AG08395 (cell line): Measurements from ENCODE around the gene CFAP45.

Source experiments
- DNase-seq: peaks from one replicate; pipeline ENCODE4 v3.0.0; 2012; ENCODE audit warnings: mixed read lengths, low spot score

CFAP45 gene

DNA sequence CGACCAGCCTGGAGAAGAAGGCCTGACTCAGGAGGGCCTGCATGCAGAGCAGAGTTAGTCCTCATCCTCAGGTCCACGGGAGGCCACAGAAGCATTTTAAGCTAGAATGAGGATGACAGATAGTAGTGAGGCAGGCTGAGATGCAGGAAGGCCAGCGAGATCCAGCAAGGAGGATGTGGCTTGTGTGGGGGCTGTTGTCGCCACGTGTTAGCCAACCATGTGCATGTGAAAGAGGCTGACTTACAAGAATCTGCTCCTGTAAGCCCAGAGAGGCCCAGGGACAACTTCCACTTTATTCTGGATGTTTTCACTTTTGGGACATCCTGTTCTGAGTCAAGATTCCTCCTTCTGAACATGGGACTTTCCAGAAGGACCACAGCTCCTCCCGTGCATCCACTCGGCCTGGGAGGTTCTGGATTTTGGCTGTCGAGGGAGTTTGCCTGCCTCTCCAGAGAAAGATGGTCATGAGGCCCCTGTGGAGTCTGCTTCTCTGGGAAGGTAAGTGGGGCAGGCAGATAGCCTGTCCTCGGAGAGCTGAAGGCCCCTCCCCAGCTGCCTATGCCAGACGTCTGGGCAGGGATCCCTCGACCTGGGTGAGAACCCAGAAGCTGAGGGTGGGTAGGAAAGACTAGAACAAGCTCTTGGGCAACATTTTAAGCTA is 73.4 kb downstream of the CFAP45 start, which contains the start of gene SLAMF8:
TSS of gene SLAMF8 (plus strand) at position 433 of the 661 bp plus-strand sequence. CDS start at position 459, 26 bp downstream.
- no peak for DNase-seq

DNA sequence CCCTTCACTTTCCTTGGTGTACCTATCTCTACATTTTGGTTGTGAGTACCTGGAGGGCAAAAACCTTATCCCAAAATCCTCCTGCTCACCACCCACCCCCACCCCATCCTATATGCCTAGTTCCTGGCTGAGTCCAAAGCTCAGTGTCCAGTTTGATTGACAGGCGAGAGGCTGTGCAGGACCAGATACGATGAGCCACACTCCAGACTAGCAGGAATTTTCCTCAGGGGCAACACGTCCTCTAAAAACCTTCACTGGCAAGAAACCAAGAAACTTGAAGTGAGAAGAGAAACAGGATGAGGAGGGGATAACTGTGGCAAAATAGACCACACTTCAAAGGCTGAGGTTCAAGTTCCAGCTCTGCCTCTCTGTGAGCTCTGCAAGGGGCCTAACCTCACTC is 74.4 kb downstream of the CFAP45 start:
- no peak for DNase-seq

DNA sequence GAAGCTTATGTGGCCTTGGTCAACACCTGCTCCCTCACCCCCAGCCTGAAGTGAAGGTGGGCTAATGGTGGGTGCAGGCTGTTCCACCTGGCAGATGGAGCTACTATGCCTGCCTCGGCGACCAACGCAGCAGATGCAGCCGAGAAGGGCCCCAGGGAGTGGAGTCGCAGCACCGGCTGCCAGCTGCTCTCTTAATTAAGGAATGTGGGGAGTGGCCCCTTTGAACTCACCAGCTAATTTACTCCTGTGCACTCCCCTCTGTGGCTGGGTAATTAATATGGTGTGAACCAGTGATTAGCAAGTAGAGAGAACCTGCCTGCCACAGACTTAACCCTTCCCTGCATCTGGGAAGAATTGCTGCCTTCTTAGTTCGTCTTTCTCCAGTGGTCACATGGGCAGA is 76.6 kb downstream of the CFAP45 start:
- no peak for DNase-seq
